HG02938 (cell line): ENCODE data around the gene KRTAP10-5.
"Not testable (repeated sequence)": the region's sequence is repeated elsewhere in the genome, so short reads cannot be mapped to it uniquely, and the experiment has no call there.

Experiments
- ATAC-seq: cut with Tn5 transposase; IDR thresholded peaks from one replicate; pipeline ENCODE4 v1.9.1; 2021; ENCODE audit warnings: mild to moderate bottlenecking, moderate library complexity; ENCODE audit not compliant: unreplicated experiment

The KRTAP10-5 gene

DNA sequence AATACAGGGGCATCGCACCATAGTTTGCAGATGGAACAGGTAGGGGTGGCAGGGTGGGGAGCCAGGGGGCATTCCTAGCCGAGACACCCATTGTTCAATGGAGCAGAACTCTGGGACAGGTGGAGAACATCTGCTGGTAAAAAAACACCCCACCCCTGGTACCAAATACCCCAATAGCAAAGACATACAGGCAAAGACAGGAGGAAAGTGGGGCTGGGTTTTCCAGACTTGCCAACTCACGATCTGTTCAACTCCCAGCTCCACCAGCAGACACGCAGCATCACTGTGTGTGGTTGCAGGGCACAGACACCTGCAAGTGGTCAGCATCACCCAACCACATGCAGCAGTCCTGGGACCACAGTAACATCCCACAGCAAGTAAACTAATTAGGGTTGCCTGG, 31.1 kb upstream of the KRTAP10-5 start:
- ATAC-seq, result no peak

DNA sequence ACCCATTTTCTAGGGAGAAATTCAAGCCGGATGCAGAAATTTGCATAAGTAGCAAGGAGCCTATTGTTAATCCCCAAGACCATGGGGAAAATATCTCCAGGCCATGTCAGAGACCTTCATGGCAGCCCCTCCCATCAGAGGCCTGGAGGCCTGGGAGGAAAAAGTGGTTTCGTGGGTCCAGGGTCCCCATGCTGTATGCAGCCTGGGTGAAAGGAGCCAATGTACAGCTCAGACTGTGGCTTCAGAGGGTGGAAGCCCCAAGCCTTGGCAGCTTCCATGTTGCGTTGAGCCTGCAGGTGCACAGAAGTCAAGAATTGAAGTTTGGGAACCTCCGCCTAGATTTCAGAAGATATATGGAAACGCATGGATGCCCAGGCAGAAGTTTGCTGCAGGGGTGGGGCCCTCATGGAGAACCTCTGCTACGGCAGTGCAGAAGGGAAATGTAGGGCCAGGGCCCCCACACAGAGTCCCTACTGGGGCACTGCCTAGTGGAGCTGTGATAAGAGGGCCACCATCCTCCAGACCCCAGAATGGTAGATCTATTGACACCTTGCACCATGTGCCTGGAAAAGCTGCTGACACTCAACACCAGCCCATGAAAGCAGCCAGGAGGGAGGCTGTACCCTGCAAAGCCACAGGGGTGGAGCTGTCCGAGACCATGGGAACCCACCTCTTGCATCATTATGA, 29.9 kb upstream of the KRTAP10-5 start:
- not testable (repeated sequence) for ATAC-seq

DNA sequence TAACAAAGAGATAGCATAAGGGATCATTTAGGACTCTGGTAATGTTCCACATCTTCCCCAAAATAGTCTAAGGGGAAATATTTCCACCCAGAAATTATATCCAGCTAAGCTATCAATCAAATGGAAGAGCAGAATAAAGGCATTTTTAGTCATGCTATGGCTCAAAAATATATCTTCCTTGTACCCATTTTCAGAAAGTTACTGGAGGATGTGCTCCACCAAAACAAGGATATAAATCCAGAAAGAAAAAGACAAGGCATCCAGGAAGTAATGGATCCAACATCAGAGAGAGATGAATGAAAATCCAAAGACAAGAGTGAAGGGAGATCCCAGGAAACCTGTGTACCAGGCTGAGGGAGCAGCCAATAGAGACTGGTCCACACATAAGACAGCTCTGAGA, 28.8 kb upstream of the KRTAP10-5 start:
- no peak for ATAC-seq

DNA sequence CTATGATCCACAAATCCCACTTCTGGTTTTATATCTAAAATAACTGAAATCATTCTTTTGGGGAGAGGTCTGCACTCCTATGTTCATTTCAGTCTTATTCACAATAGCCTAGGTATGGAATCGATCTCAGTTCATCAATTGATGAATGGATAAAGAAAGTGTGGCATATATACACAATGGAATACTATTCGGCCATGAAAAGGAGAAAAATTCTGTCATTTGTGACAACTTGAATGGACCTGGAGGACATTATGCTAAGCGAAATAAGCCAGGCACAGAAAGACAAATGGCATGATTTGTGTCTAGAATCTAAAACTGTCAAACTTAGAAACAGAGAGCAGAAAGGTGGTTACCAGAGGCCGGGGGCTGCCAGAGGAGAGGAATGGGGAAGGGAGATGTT, 26.1 kb upstream of the KRTAP10-5 start:
- no peak for ATAC-seq

DNA sequence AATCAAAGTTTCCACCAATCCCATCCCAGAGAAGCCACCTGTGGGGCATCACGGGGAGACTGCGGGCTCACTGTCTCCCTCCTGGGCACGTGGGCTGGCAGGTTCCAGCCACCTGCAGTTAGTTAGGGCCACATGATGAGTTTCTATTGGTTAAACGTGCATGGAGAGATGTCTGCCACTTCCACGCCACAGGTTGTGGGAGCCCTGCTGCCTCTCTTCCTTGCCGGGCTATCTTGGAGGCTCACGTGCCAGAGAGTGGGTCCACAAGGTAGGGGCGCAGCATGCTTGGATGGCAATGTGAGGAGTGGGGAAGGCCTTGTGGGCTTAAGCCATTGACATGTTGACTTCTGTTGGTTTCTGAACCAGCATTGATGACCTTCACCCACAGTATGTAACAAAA, 23.5 kb upstream of the KRTAP10-5 start:
- ATAC-seq, result no peak

DNA sequence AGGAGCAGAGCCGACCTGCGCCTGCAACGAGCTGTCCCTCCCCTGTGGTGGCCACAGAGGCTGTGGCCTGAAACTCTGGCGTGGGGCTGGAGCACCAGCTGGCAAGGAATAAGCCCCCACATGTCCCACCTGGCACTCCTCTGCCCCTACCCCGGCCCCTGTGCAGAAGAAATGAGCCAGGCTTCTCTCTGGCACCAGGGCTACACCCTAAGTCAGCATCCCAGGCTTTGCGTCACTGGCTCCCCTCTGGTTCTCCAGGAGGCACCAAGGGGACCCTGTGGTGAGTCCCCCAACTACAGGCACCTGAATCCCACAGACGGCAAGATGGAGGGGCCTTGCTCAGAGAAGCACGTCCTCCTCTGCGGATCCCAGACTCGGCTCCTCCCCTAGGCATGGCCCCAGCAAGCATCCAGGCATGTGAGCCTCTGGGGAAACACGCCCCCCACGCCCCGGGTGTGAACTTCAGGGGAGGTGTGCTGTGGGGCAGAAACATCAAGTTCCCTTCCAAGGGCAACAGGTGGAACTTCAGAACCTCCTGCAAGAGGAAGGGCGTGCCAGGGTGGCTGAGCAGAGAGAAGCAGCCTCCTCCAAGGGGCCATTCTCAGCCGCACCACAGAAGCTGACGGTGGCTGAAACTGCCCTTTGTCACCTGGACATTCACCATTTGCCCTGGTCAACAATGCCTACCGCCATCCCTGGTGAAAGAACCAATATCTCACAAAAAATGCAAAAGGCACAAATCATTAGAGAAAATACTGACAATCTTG, 22.9 kb upstream of the KRTAP10-5 start:
- no peak for ATAC-seq

DNA sequence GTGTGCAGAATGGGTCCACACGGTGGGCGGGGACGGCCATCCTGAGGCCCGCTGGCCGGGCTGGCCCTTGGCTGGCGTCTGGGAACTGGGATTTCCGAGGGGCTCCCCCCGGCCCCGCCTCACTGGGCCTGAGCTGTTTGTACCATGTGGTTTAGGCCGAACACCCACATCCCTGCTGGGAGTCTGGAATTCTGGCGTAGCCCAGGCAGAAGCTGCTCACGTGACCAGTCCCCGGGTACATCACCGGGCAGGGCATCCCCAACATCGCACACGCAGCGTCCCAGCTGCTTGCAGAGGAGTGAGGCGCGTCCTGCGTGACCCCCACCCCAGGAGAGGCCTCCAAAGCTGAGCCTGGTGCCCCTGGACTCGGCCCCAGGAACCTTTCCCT, 22.1 kb upstream of the KRTAP10-5 start:
- no peak for ATAC-seq

DNA sequence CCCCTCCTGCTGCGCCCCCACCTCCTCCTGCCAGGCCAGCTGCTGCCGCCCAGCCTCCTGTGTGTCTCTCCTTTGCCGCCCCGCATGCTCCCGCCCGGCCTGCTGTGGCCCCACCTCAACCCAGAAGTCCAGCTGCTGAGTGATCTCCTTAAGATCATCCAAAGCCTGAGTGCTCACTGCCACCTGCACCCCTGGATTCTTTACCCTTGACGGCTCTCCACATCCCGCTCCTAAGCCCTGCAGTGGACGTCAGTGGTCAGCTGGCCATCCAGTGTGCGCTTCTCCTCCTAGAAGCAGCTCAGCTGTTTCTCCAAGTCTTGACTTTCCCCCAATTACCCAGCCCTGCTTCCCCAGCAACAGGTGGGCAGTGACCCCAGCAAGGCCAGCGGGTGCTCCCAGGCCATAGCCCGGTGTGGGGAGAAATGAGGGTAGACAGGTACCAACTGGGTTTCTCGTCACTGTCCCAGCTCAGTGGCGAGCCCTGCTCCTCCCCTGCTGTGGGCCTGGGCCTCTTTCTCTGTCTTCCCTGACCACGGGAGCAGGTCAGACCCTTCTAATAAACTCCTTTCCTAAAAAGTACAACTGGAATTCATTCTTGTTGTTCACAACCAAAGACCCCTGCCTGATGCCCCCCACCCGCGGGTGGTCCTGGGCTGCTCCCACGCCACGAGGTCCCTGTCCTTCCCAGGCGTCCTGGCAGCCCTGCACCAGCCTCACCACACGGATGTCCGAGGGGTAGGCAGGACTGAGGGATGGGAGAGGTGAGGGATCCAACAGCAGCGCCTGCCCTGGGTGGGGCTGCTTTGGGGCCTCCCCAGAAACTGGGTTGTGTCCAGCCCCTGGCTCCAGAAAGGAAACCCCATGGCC, 21.4 kb upstream of the KRTAP10-5 start:
- ATAC-seq, result no peak

DNA sequence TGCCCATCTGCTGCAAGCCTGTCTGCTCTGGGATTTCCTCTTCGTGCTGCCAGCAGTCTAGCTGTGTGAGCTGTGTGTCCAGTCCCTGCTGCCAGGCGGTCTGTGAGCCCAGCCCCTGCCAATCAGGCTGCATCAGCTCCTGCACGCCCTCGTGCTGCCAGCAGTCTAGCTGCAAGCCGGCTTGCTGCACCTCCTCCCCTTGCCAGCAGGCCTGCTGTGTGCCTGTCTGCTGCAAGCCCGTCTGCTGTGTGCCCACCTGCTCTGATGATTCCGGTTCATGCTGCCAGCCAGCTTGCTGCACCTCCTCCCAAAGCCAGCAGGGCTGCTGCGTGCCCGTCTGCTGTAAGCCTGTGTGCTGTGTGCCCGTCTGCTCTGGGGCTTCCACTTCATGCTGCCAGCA, 20.7 kb upstream of the KRTAP10-5 start:
- not testable (repeated sequence) for ATAC-seq

DNA sequence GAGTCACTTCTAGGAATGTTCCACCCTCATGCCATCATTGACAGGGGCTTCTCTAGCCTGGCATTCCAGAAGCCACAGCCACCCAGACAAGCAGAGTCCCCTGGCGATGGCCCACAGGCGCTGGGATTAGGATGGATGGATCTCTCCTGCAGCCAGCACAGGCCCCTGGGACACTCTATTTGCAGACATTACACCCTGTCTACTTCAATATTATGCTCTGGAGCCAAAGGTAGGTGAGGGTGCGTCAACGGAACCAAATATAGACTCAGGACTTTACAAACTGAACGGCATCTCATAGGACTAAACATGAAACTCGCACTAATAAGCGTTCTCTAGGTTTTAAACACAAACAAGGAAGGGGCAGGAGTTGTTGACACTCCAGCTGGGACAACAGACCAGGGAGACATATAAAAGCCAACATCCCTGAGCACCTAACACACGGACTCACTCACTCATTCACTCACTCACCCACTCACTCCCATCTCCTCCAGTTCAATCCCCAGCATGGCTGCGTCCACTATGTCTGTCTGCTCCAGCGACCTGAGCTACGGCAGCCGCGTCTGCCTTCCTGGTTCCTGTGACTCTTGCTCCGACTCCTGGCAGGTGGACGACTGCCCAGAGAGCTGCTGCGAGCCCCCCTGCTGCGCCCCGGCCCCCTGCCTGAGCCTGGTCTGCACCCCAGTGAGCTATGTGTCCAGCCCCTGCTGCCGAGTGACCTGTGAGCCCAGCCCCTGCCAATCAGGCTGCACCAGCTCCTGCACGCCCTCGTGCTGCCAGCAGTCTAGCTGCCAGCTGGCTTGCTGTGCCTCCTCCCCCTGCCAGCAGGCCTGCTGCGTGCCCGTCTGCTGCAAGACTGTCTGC, 19.9 kb upstream of the KRTAP10-5 start, which contains the start of gene KRTAP10-7:
Gene KRTAP10-7, plus strand, starts transcription at position 480 of the 861 bp plus-strand sequence. Its CDS starts 25 bp downstream, at position 505.
- not testable (repeated sequence) for ATAC-seq

DNA sequence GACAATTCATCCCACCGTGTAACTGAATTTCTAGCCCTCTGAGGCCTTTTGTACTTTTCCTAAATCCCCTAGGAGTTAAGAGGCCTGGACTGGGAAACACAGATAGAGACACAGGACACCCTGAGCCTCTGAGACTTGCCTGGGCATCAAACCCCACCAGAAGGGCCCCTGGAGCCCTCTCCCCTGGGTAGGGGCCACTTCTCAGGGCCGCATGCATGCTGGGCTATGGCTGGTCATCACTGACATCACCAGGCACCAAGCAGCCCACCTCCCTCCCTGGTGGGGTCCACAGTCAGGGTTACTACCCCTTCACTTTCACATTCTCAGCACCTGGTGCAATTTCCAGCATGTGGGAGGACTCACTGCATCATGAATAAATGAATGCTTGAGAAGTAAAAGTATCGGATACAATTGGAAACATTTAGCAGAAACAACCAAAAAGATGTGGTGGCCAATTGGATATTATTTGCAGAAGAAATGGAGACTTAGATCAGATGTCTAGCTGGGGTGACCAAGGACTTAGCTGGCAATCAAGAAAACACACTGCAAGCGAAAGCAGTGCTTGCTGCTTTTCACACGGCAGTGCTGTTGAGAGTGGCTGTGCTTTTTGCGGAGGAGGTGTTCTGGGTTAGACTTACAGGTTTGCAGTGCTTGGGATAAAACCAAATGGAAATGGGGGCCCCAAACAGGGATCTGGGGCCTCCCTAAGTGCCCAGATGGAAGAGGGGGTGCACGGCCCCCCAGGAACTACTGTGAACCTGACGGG, 19.0 kb upstream of the KRTAP10-5 start:
- ATAC-seq, result no peak

DNA sequence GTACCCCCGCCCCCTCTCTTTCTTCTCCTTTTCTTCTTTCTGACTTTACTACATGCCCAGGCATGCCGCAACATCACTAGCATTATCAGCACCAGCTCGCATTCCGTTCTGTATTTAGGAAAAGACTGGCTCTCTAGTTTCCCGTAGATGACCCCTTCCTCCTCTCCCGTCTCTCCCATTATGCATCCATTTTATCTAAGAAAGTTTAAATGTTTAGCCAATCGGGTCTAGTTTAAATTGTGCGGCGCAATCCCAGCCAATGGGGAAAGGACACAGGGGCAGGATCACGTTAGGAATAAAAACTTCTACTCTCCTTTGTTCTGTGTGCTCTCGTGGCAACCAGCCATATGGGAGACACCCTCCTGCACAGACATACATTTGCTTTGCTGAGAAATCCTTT, 17.7 kb upstream of the KRTAP10-5 start:
- no peak for ATAC-seq

DNA sequence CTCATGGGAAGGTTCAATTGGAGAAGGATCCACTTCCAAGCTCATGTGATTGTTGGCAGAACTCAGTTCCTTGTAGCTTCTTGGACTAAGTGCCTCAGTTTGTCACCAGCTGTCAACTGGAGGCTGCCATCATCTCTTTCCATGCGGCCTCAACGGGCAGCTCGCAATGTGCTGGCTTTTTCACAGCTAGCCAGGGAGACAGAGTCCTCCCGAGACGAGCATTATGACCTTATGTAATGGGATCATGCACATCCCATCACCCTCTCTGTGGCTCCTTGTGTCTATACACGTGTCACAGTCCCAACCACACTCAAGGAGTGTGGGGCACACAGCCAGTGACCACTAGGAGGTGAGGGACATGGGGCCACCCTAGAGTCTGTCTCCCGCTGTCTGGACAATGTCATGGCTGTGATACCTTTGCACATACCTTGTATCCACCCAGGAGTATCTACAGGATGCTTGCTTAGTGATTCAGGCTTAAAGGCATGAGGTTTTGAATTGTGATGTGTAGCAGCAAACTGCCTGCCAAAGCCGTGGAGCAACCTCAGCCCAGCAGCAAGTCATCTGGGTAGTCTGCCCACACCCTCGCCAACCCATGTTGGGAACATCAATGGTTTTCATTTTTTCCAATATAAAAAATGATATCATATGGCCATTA, 15.8 kb upstream of the KRTAP10-5 start:
- no peak for ATAC-seq

DNA sequence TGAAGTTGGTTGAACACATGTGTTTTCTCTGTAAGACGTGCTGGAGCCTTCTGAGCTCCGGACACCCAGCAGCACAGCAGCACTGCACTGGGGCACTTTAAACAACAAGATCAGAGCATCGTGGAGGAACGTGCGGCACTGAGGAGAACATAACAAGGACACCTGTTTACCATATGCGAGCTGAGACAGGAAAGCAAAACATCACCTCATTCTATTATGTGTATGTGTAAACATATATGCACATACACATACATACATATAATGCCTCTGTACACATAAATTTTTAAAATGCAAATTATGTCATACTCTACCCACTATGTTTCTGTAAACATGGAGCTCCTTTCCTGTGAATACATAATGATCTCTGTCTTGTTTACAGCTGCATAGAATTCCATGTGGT, 15.1 kb upstream of the KRTAP10-5 start:
- no peak for ATAC-seq

DNA sequence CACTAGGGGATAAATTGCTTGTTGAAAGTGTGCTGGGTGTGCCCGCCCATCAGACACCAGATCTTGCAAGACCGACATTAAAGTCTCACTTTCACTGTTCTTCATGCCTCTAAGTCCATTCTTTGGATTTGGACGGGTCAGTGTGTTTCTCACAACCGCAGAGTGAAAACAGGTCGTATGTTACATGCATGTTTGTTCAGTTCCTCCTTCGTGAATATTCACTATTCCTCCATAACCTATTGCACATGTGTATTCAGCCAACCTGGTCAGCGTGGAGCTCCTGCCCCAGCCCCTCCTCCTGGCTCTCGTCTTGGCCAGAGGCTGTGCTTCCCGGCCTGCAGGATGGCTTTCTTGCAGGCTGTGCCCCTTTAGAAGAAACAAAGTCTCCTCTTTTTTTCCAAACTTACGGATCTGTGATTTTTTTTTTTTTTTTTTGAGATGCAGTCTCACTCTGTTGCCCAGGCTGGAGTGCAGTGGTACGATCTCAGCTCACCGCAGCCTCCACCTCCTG, 14.1 kb upstream of the KRTAP10-5 start:
- ATAC-seq, result no peak

DNA sequence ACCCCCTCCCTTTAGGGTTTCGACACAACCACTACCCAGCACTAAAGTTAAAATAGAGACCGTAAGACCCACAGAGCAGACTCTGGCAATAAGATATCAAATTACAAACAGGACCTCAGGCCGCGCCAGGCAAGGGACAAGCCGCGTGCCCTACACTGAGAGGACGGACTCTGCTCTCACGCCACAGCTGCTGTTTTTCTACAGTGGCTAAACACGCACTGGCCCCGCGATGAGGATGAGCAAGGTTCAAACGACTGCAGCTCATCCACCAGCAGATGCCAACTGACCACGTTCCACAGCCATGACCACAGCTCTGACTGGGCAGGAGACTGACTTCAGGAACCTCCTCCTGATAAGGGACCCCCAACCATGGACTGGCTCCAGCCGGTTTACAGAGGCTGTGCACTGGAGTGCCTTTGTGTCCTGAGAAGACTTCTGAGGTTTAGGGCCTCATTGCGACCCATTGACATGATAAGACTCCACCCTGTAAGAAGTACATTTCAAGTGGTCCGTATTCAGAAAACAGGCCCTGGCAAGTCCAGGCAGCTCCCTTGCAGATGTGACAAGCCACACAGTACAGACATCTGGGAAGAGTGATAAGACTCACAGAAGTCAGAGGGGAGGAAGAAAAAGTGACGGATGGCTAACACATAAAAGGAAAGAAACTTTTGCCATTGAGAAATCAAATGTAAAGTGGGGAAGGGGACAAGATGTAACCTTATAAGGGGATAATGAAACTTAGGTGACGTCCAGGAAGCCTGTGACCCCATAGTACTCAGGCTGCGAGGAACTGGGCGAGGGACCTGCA, 13.4 kb upstream of the KRTAP10-5 start:
- no peak for ATAC-seq

DNA sequence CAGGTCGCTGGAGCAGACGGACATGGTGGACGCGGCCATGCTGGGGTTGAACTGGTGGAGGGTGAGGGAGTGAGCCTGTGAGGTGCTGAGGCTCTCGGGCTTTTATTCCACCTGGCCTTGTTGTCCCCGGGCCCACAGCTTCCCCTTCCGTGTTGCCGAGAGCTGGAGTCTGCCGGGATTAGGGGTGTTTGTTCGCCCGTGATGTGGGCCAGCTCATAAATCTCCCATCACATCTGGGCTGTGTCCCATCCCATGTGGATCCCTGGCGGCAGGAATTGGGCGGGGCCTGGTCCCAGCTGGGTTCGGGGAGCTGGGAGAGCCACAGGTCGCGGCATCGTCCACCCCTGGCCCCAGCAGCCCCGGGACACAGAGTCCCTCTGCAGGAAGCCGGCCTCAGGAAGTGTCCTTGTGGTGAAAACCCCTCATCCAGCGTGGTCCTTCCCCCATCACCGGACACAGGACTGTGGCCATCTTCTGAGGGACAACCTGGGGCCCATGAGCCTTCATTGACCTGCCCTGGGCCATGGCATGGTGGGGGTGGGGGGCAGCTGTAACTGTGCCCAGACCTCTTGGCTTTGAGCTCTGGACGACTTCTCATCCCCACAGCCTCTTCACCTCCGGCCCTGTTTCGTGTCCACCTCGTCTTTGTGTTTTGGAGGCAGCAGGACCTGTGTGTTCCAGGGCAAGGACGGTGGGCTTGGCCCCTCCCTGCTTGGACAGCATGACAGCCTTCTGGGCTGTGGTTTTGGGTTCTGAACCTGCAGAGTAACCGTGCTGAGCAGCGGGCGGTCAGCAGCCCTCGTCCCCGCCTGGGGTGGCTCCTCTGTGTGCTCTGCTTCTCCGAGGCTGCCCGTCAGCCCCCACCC, 12.3 kb upstream of the KRTAP10-5 start, which contains the start of gene KRTAP10-6:
Gene KRTAP10-6, minus strand, starts transcription at position 60 of the 866 bp plus-strand sequence. Its CDS starts 21 bp downstream, at position 39.
- ATAC-seq, result no peak
